ENCODE measurements around the gene ASTN2.

Gene ASTN2

GRCh38 chr9:116658265-116658664 lies 756.6 kb downstream of the ASTN2 start:
- H3K4me3 ChIP-seq (ENCODE audit: low read length): no peak overlapping the region
- no peak for DNase-seq (ENCODE audit: low read depth)
- no peak for TF ChIP-seq CTCF (conservative IDR thresholded peaks at IDR 0.05; ENCODE audit: low read length)

- no peak for TF ChIP-seq CTCF (conservative IDR thresholded peaks at IDR 0.05; ENCODE audit: low read length)
- H3K4me3 ChIP-seq (ENCODE audit: low read length): no peak overlapping the region
- DNase-seq (ENCODE audit: low read depth): peak; percentile 68
These were observed 757.9 kb downstream of the ASTN2 start for GRCh38 chr9:116656977-116657376.

- peak; percentile 19 for DNase-seq (ENCODE audit: low read depth)
- no peak for TF ChIP-seq CTCF (conservative IDR thresholded peaks at IDR 0.05; ENCODE audit: low read length)
- H3K4me3 ChIP-seq (ENCODE audit: low read length): no peak overlapping the region
These were observed 758.3 kb downstream of the ASTN2 start for GRCh38 chr9:116656501-116656971.

GRCh38 chr9:116654059-116654355 lies 760.9 kb downstream of the ASTN2 start:
- no peak for DNase-seq (ENCODE audit: low read depth)
- H3K4me3 ChIP-seq (ENCODE audit: low read length): no peak overlapping the region
- no peak for TF ChIP-seq CTCF (conservative IDR thresholded peaks at IDR 0.05; ENCODE audit: low read length)

GRCh38 chr9:116653348-116654058 lies 761.4 kb downstream of the ASTN2 start:
- H3K4me3 ChIP-seq (ENCODE audit: low read length): no peak overlapping the region
- TF ChIP-seq CTCF (conservative IDR thresholded peaks at IDR 0.05; ENCODE audit: low read length): no peak
- peak; percentile 11 for DNase-seq (ENCODE audit: low read depth)

GRCh38 chr9:116647515-116647809 lies 767.4 kb downstream of the ASTN2 start:
- no peak for DNase-seq (ENCODE audit: low read depth)

More at GRCh38 chr9:116647515-116647809, 767.4 kb downstream of the ASTN2 start:
- no peak for TF ChIP-seq CTCF (conservative IDR thresholded peaks at IDR 0.05; ENCODE audit: low read length)
- no peak overlapping the region for H3K4me3 ChIP-seq (ENCODE audit: low read length)

All from AG10803 (cell line).